Neural cell (in vitro differentiated cells): Measurements from ENCODE around the gene DENND1A. TPM values are rescaled to one million over a fixed set of nuclear protein-coding genes. Genes with fewer than 3 reads are reported as not detected.

Experiments
- H2AFZ ChIP-seq: fragments of 200-600, 300-800 bp; sonication (generic), shearing (Covaris generic); 2 replicates; pipeline ENCODE4 v1.6.0; 2014; ENCODE audit warnings: low read depth, mild to moderate bottlenecking, antibody characterized with exemption, low read length, moderate library complexity
- H3F3A ChIP-seq: fragments of 200-600 bp; shearing (Covaris generic); 2 replicates; pipeline ENCODE4 v1.6.1; 2016; ENCODE audit warnings: mild to moderate bottlenecking, moderate library complexity, mixed read lengths, antibody characterized with exemption, low read length; ENCODE audit not compliant: insufficient read depth, poor library complexity, severe bottlenecking
- H3K27ac ChIP-seq: fragments of 200-600, 300-800 bp; sonication (generic), shearing (Covaris generic); 2 replicates; pipeline ENCODE4 v1.5.1; 2014; ENCODE audit warnings: mild to moderate bottlenecking, low read length, moderate library complexity
- H3K27me3 ChIP-seq: fragments of 300-800, 200-600 bp; sonication (generic), shearing (Covaris generic); 2 replicates; pipeline ENCODE4 v1.6.0; 2014; ENCODE audit warnings: mild to moderate bottlenecking, low read depth, low read length, moderate library complexity; ENCODE audit not compliant: insufficient read depth
- H3K36me3 ChIP-seq: fragments of 300-800, 200-600 bp; sonication (generic), shearing (Covaris generic); 2 replicates; pipeline ENCODE4 v1.5.1; 2014; ENCODE audit warnings: mild to moderate bottlenecking, antibody characterized with exemption, low read length, moderate library complexity; ENCODE audit not compliant: insufficient read depth
- H3K4me2 ChIP-seq: fragments of 300-800, 200-600 bp; sonication (generic), shearing (Covaris generic); 2 replicates; pipeline ENCODE4 v1.6.0; 2014; ENCODE audit warnings: mild to moderate bottlenecking, low read length
- H3K4me3 ChIP-seq: fragments of 300-800, 200-600 bp; sonication (generic), shearing (Covaris generic); 2 replicates; pipeline ENCODE4 v1.5.1; 2014; ENCODE audit warnings: mild to moderate bottlenecking, low read length, moderate library complexity
- H3K79me2 ChIP-seq: fragments of 200-600 bp; shearing (Covaris generic); replicated peaks from 2 replicates; pipeline ENCODE4 v1.6.0; 2014; ENCODE audit warnings: mild to moderate bottlenecking, low read length, moderate library complexity; ENCODE audit not compliant: insufficient read depth
- H3K9ac ChIP-seq: fragments of 300-800, 200-600 bp; sonication (generic), shearing (Covaris generic); 2 replicates; pipeline ENCODE4 v1.6.1; 2016; ENCODE audit warnings: mild to moderate bottlenecking, low read length, mixed read lengths
- H3K9me2 ChIP-seq: fragments of 200-600 bp; shearing (Covaris generic); 2 replicates; pipeline ENCODE4 v1.6.1; 2016; ENCODE audit warnings: mild to moderate bottlenecking, low read length, mixed read lengths; ENCODE audit not compliant: insufficient read depth
- H3K9me3 ChIP-seq: fragments of 200-600, 300-800 bp; sonication (generic), shearing (Covaris generic); 2 replicates; pipeline ENCODE4 v1.6.1; 2016; ENCODE audit warnings: mild to moderate bottlenecking, mixed run types, low read length, moderate library complexity, mixed read lengths
- H4K20me1 ChIP-seq: fragments of 200-600 bp; shearing (Covaris generic); 2 replicates; pipeline ENCODE4 v1.6.1; 2016; ENCODE audit warnings: mild to moderate bottlenecking, mixed run types; ENCODE audit not compliant: insufficient read depth
- CTCF ChIP-seq: fragments of 450-650 bp; IDR thresholded peaks from 2 replicates; pipeline ENCODE4 v1.5.1; 2014; ENCODE audit warnings: antibody characterized with exemption, mild to moderate bottlenecking, moderate library complexity; ENCODE audit not compliant: poor library complexity, severe bottlenecking
- EP300 ChIP-seq: fragments of 450-650 bp; conservative IDR thresholded peaks from 2 replicates; pipeline ENCODE4 v1.6.1; 2014; ENCODE audit warnings: antibody characterized with exemption, mild to moderate bottlenecking, moderate library complexity; ENCODE audit not compliant: poor library complexity, severe bottlenecking
- EZH2 ChIP-seq: fragments of 200-600, 300-800 bp; shearing (Covaris generic), sonication (generic); IDR thresholded peaks from 2 replicates; pipeline ENCODE4 v1.6.1; 2014; ENCODE audit warnings: antibody characterized with exemption, low read length, borderline replicate concordance, mild to moderate bottlenecking; ENCODE audit not compliant: insufficient read depth, poor library complexity, severe bottlenecking
- MXI1 ChIP-seq: fragments of 450-650 bp; conservative IDR thresholded peaks from 2 replicates; pipeline ENCODE4 v1.6.1; 2014; ENCODE audit warnings: antibody characterized with exemption, mild to moderate bottlenecking; ENCODE audit not compliant: poor library complexity, severe bottlenecking
- POLR2AphosphoS5 ChIP-seq: IDR thresholded peaks from 2 replicates; pipeline ENCODE4 v1.6.1; 2012
- RAD21 ChIP-seq: fragments of 450-650 bp; conservative IDR thresholded peaks from 2 replicates; pipeline ENCODE4 v1.6.1; 2014; ENCODE audit warnings: antibody characterized with exemption, mild to moderate bottlenecking, moderate library complexity
- REST ChIP-seq: IDR thresholded peaks from 2 replicates; pipeline ENCODE4 v1.6.1; 2012; ENCODE audit warnings: borderline replicate concordance
- SMC3 ChIP-seq: fragments of 450-650 bp; conservative IDR thresholded peaks from 2 replicates; pipeline ENCODE4 v1.6.1; 2014; ENCODE audit warnings: antibody characterized with exemption, mild to moderate bottlenecking, moderate library complexity; ENCODE audit not compliant: poor library complexity
- TAF1 ChIP-seq: IDR thresholded peaks from 2 replicates; pipeline ENCODE4 v1.6.1; 2012; ENCODE audit warnings: low read depth
- polyA plus RNA-seq: library from polyadenylated mRNA; depleted of rRNA; stranded (reverse); fragments of >200 nt; gene quantifications from 2 replicates; pipeline ENCODE4 v1.2.3, GENCODE V29; 2014

The DENND1A gene
- polyA plus RNA-seq, 1 donor from 2014 or later, result 2.3 TPM

GRCh38 chr9:123454361-123454760 lies 475.6 kb downstream of the DENND1A start:
- H3K27ac ChIP-seq, result no peak overlapping the region
- H3K9me3 ChIP-seq, result no peaks in the 10 kb centered on the region
- no peaks in the 10 kb centered on the region for H3F3A ChIP-seq
- no peaks in the 10 kb centered on the region for H3K36me3 ChIP-seq
- no peak overlapping the region for H3K9ac ChIP-seq
- H3K9me2 ChIP-seq, result no peaks in the 10 kb centered on the region
- H3K79me2 ChIP-seq, result no peaks in the 10 kb centered on the region
- H3K4me2 ChIP-seq, result no peak overlapping the region
- no peaks in the 10 kb centered on the region for H4K20me1 ChIP-seq
- no peaks in the 10 kb centered on the region for H3K27me3 ChIP-seq
- H3K4me3 ChIP-seq, result no peak overlapping the region
- TF ChIP-seq MXI1 (no peak), EZH2 (no peak), POLR2AphosphoS5 (no peak), CTCF (no peak), SMC3 (no peak), EP300 (no peak), TAF1 (no peak), RAD21 (no peak), REST (no peak)
- no peak overlapping the region for H2AFZ ChIP-seq

- H3K27ac ChIP-seq, result no peak overlapping the region
- H3F3A ChIP-seq, result no peaks in the 10 kb centered on the region
- no peak overlapping the region for H3K4me2 ChIP-seq
- no peak overlapping the region for H3K9ac ChIP-seq
- H3K79me2 ChIP-seq, result no peaks in the 10 kb centered on the region
- no peaks in the 10 kb centered on the region for H3K9me2 ChIP-seq
- H4K20me1 ChIP-seq, result no peaks in the 10 kb centered on the region
- no peak for TF ChIP-seq EZH2
- no peak for TF ChIP-seq TAF1
- no peak for TF ChIP-seq CTCF
- TF ChIP-seq MXI1, result no peak
- TF ChIP-seq RAD21, result no peak
- TF ChIP-seq EP300, result no peak
- no peak for TF ChIP-seq SMC3
- no peak for TF ChIP-seq POLR2AphosphoS5
- no peak for TF ChIP-seq REST
- no peaks in the 10 kb centered on the region for H3K36me3 ChIP-seq
- H3K4me3 ChIP-seq, result no peak overlapping the region
- no peaks in the 10 kb centered on the region for H3K9me3 ChIP-seq
- no peaks in the 10 kb centered on the region for H3K27me3 ChIP-seq
- H2AFZ ChIP-seq, result no peak overlapping the region
Measured at GRCh38 chr9:123453831-123454321, 476.1 kb downstream of the DENND1A start.
